H1 (cell line): Measurements from ENCODE around the gene PNRC1. TPM values are rescaled to one million over a fixed set of nuclear protein-coding genes. Genes with fewer than 3 reads are reported as not detected.

Source experiments
- CTCF ChIA-PET: fragments of 300-600 bp; sonication (Branson Sonifier 250); formaldehyde crosslinking; loops from one replicate; lab custom pipeline; 2021; ENCODE audit not compliant: partially characterized antibody; lab: Charles Lee
- POLR2A ChIA-PET: fragments of 300-600 bp; sonication (Branson Sonifier 250); formaldehyde crosslinking; loops from one replicate; lab custom pipeline; 2021; ENCODE audit warnings: inconsistent platforms; ENCODE audit not compliant: partially characterized antibody; lab: Charles Lee
- DNase-seq, 2 experiments: peaks; one replicate each; pipeline versions ENCODE4 v3.0.0 to v3.0.0-alpha.2; 2010 to 2022; ENCODE audit warnings: low spot score in 2 of 2, low read depth in 1 of 2, mixed read lengths in 1 of 2
- FAIRE-seq: peaks from 2 replicates; lab custom pipeline; 2011; peaks lifted over from hg19 to GRCh38; lab: Jason Lieb, UNC
- H2AFZ ChIP-seq: 2 replicates; pipeline ENCODE4 v1.8.1; 2012; ENCODE audit warnings: low read length, inconsistent platforms
- H2AK5ac ChIP-seq: 2 replicates; pipeline ENCODE4 v1.6.1; 2013; ENCODE audit warnings: low read depth, low read length
- H2BK120ac ChIP-seq: replicated peaks from 2 replicates; pipeline ENCODE3; 2013; ENCODE audit warnings: low read depth, low read length, inconsistent platforms
- H2BK12ac ChIP-seq: 2 replicates; pipeline ENCODE4 v1.6.1; 2013; ENCODE audit warnings: low read depth, low read length
- H2BK15ac ChIP-seq: 2 replicates; pipeline ENCODE4 v1.6.1; 2013; ENCODE audit warnings: low read length
- H2BK20ac ChIP-seq: 2 replicates; pipeline ENCODE4 v1.6.1; 2013; ENCODE audit warnings: low read length
- H2BK5ac ChIP-seq: 2 replicates; pipeline ENCODE4 v1.6.1; 2013; ENCODE audit warnings: low read depth, low read length
- H3K14ac ChIP-seq: 2 replicates; pipeline ENCODE4 v1.6.1; 2013; ENCODE audit warnings: inconsistent platforms; ENCODE audit not compliant: insufficient read length
- H3K18ac ChIP-seq: 2 replicates; pipeline ENCODE4 v1.6.1; 2013; ENCODE audit warnings: low read length; ENCODE audit errors: extremely low read depth
- H3K23ac ChIP-seq: 2 replicates; pipeline ENCODE4 v1.6.1; 2013; ENCODE audit warnings: inconsistent platforms; ENCODE audit not compliant: insufficient read length
- H3K23me2 ChIP-seq: 2 replicates; pipeline ENCODE4 v1.6.1; 2013; ENCODE audit warnings: low read depth, low read length
- H3K27ac ChIP-seq: 2 replicates; pipeline ENCODE4 v1.6.1; 2011; ENCODE audit warnings: low read depth, low read length, inconsistent platforms
- H3K27me3 ChIP-seq, 4 experiments: replicated peaks in 1 of 4; 1 replicate in 1 of 4; 2 replicates in 3 of 4; pipeline versions ENCODE4 v1.6.1 to v1.8.1; 2011 to 2013; ENCODE audit warnings: low read length in 3 of 4, mild to moderate bottlenecking in 3 of 4, inconsistent platforms in 2 of 4, mixed read lengths in 2 of 4, moderate library complexity in 1 of 4; ENCODE audit not compliant: control insufficient read depth in 3 of 4, insufficient read depth in 3 of 4; ENCODE audit errors: extremely low read depth in 1 of 4
- H3K36me3 ChIP-seq, 4 experiments: 2 replicates each; pipeline versions ENCODE4 v1.6.1 to v1.8.1; 2011 to 2013; ENCODE audit warnings: mild to moderate bottlenecking in 4 of 4, low read length in 3 of 4, moderate library complexity in 2 of 4, control low read depth in 1 of 4, inconsistent platforms in 1 of 4; ENCODE audit not compliant: insufficient read depth in 4 of 4, control insufficient read depth in 2 of 4
- H3K4ac ChIP-seq: replicated peaks from 2 replicates; pipeline ENCODE3; 2013; ENCODE audit warnings: low read length, low read depth, mixed read lengths, inconsistent platforms; ENCODE audit not compliant: insufficient read length
- H3K4me1 ChIP-seq, 4 experiments: replicated peaks in 1 of 4; 1 replicate in 1 of 4; 2 replicates in 3 of 4; pipeline versions ENCODE4 v1.6.1 to v1.8.1; 2011 to 2013; ENCODE audit warnings: low read length in 3 of 4, inconsistent platforms in 2 of 4, mixed read lengths in 1 of 4; ENCODE audit not compliant: insufficient read depth in 4 of 4, control insufficient read depth in 3 of 4
- H3K4me2 ChIP-seq, 2 experiments: 2 replicates each; pipeline versions ENCODE4 v1.6.1 to v1.8.1; 2011 to 2013; ENCODE audit warnings: low read depth in 2 of 2, low read length in 2 of 2, control low read depth in 1 of 2, inconsistent platforms in 1 of 2, mild to moderate bottlenecking in 1 of 2; ENCODE audit not compliant: insufficient read depth in 1 of 2
- H3K4me3 ChIP-seq, 4 experiments: fragments of 200-600, 300-600 bp in 1 of 4; sonication (generic), shearing (Covaris generic), sonication (Bioruptor Twin) in 1 of 4; 2 replicates each; pipeline versions ENCODE4 v1.5.1 to v1.8.1; 2011 to 2016; ENCODE audit warnings: low read length in 4 of 4, low read depth in 3 of 4, control low read depth in 2 of 4, inconsistent platforms in 2 of 4, mild to moderate bottlenecking in 2 of 4, mixed read lengths in 1 of 4, moderate library complexity in 1 of 4; ENCODE audit not compliant: insufficient read depth in 2 of 4; ENCODE audit errors: extremely low read depth in 1 of 4
- H3K56ac ChIP-seq: replicated peaks from 2 replicates; pipeline ENCODE3; 2013; ENCODE audit warnings: low read depth, mild to moderate bottlenecking, mixed read lengths, low read length, inconsistent platforms; ENCODE audit not compliant: insufficient read length
- H3K79me1 ChIP-seq: 2 replicates; pipeline ENCODE4 v1.6.1; 2013; ENCODE audit warnings: low read depth, low read length, control low read depth
- H3K79me2 ChIP-seq, 2 experiments: 2 replicates each; pipeline versions ENCODE4 v1.6.1 to v1.8.1; 2012 to 2013; ENCODE audit warnings: low read length in 2 of 2, mild to moderate bottlenecking in 2 of 2, inconsistent platforms in 1 of 2; ENCODE audit not compliant: insufficient read depth in 2 of 2, control insufficient read depth in 1 of 2
- H3K9ac ChIP-seq, 4 experiments: replicated peaks in 1 of 4; 1 replicate in 1 of 4; 2 replicates in 3 of 4; pipeline versions ENCODE4 v1.6.1 to v1.8.1; 2011 to 2013; ENCODE audit warnings: low read depth in 3 of 4, low read length in 3 of 4, control low read depth in 2 of 4, mild to moderate bottlenecking in 2 of 4, moderate library complexity in 2 of 4, inconsistent platforms in 1 of 4; ENCODE audit errors: extremely low read depth in 1 of 4
- H3K9me3 ChIP-seq, 2 experiments: 2 replicates each; pipeline versions ENCODE4 v1.6.1 to v1.8.1; 2012 to 2013; ENCODE audit warnings: mild to moderate bottlenecking in 2 of 2, moderate library complexity in 2 of 2, control low read depth in 1 of 2, inconsistent platforms in 1 of 2, low read depth in 1 of 2, low read length in 1 of 2, mixed read lengths in 1 of 2; ENCODE audit not compliant: insufficient read depth in 2 of 2
- H4K20me1 ChIP-seq, 2 experiments: replicated peaks in 1 of 2; 2 replicates each; pipeline versions ENCODE3 to v1.8.1; 2011 to 2013; ENCODE audit warnings: inconsistent platforms in 2 of 2, low read length in 2 of 2, mild to moderate bottlenecking in 1 of 2; ENCODE audit not compliant: insufficient read depth in 2 of 2, control insufficient read depth in 1 of 2
- H4K5ac ChIP-seq: 2 replicates; pipeline ENCODE4 v1.6.1; 2013; ENCODE audit warnings: low read length, low read depth, mixed read lengths, inconsistent platforms; ENCODE audit not compliant: insufficient read length
- H4K8ac ChIP-seq: 2 replicates; pipeline ENCODE4 v1.8.0; 2013; ENCODE audit warnings: mild to moderate bottlenecking, moderate library complexity, low read length, inconsistent platforms; ENCODE audit not compliant: insufficient read depth; ENCODE audit errors: extremely low read depth
- H4K91ac ChIP-seq: replicated peaks from 2 replicates; pipeline ENCODE3; 2013; ENCODE audit warnings: low read length, mixed read lengths, inconsistent platforms; ENCODE audit not compliant: insufficient read length
- RXRA ChIP-seq: IDR thresholded peaks from 2 replicates; pipeline ENCODE4 v1.6.1; 2011; ENCODE audit warnings: low read depth, mild to moderate bottlenecking, low read length, moderate library complexity; ENCODE audit not compliant: insufficient read depth
- SIN3A ChIP-seq, 2 experiments: IDR thresholded peaks in 1 of 2; conservative IDR thresholded peaks in 1 of 2; 2 replicates each; pipeline ENCODE4 v1.6.1; 2011 to 2012; ENCODE audit warnings: low read length in 2 of 2, improper control_type of control experiment in 1 of 2, low read depth in 1 of 2, mild to moderate bottlenecking in 1 of 2
- WGBS, 2 experiments: shearing (Covaris generic) in 1 of 2; methylation state at CpG; one replicate each; pipeline versions ENCODE4 v1.1.6 to v1.1.7; 2013 to 2015; ENCODE audit warnings: low lambda C conversion rate in 2 of 2, mixed read lengths in 2 of 2, inconsistent platforms in 1 of 2, low coverage in 1 of 2, missing lambda C conversion rate in 1 of 2; ENCODE audit not compliant: insufficient replicate concordance in 2 of 2, insufficient coverage in 1 of 2, insufficient read length in 1 of 2; ENCODE audit errors: extremely low coverage in 1 of 2, missing lambda C conversion rate in 1 of 2; 5-methylcytosine and 5-hydroxymethylcytosine counted together
- polyA plus RNA-seq, 7 experiments: library from polyadenylated mRNA; depleted of rRNA in 3 of 7; stranded (reverse) in 5 of 7; unstranded in 2 of 7; fragments of >200 nt in 5 of 7; fragments of 200-250 nt in 2 of 7; gene quantifications; 1 replicate in 5 of 7; 2 replicates in 1 of 7; 4 replicates in 1 of 7; pipeline versions ENCODE4 v1.2.1 to v1.2.3, GENCODE V29; 2011 to 2013; ENCODE audit warnings: missing spikeins in 2 of 7, mixed read lengths in 2 of 7
- total RNA-seq: library from RNA; stranded (reverse); fragmentation: NEBNext Ultra II Directional; extraction: Animal tissue kit (Norgen Biotek cat#: 25700); gene quantifications from 2 replicates; pipeline ENCODE4 v1.2.1, GENCODE V29; 2021

Gene PNRC1
- total and polyA plus RNA-seq, 2 of the 8 experiments (the other 6 are each of a cell fraction or from before 2014, with no cell fraction given), result 6.3 to 48.5 TPM

DNA sequence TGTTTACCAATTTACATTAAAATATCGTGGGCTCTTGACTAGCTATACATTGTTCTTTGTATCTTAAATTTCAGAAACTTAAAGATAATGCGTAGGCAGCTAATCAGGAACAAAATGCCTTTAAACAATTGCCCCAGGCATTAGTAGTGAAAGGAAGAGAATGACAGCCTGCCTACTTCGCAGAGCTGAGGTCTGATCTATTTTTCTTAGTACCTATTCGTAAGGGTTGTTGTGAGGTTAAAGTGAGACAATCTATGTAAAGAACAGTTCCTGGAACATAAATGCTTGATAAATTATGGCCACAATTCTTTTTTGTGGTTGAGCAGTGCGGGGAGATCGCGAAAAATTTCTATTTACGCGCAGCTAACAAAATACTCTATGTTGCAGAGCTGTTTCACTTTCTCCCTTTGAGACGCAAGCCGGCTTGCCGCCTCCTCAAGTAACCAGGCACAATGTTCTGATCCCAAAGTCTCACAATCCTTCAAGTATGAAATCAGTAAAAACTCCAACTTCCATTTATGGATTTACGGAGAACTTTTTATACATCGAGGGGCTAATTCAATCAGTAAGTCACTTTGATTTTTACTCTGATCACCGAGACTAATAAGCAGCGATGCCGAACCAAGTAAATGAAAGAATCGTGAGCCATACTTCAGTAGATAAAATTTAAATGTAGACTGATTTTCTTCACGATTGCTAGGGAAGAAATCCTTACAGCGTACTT, 878 bp upstream of the PNRC1 start:
- Histone ChIP-seq H4K91ac (no peak overlapping the region), H3K4me3 (peak overlapping the region; percentile 68 to 98 (median 94)), H3K27ac (no peak overlapping the region), H3K4me1 (peaks cover 6 to 20% (median 9%) of the 10 kb centered on the region in 4 experiments), H3K23me2 (peaks cover 8% of the 10 kb centered on the region), H3K56ac (no peak overlapping the region), H2BK12ac (no peak overlapping the region), H3K79me2 (peaks cover 8 to 27% of the 10 kb centered on the region in 2 experiments; a peak in 3 of 4 replicates), H2BK5ac (no peak overlapping the region), H4K20me1 (peaks cover 3 to 5% of the 10 kb centered on the region in 2 experiments), H4K8ac (no peak overlapping the region), H3K27me3 (no peaks in the 10 kb centered on the region), H2AK5ac (no peak overlapping the region), H3K36me3 (peaks cover 0 to 9% (median 3%) of the 10 kb centered on the region in 4 experiments; a peak in 2 of 8 replicates), H3K9ac (peak overlapping the region; percentile 34 to 59 (median 47); a peak in 4 of 7 replicates), H4K5ac (peak overlapping the region; percentile 41), H3K9me3 (no peaks in the 10 kb centered on the region), H2BK20ac (no peak overlapping the region), H2AFZ (peak overlapping the region; percentile 84), H3K23ac (no peak overlapping the region), H3K14ac (no peak overlapping the region), H3K4ac (peak overlapping the region; percentile 41), H2BK15ac (no peak overlapping the region), H3K79me1 (no peaks in the 10 kb centered on the region), H2BK120ac (peak overlapping the region; percentile 65), H3K4me2 (peak overlapping the region; percentile 80 to 83), H3K18ac (no peak overlapping the region)
- FAIRE-seq, result peak; percentile 77
- ChIA-PET POLR2A (interaction anchor here (0.6 to 2.2 kb wide), 16 partner anchors 7 to 116 kb away, joined by 3 to 11 read pairs (median 4); partner anchors contain the start of genes RNGTT and SRSF12), CTCF (interaction anchor here (0.6 to 4.0 kb wide), 12 partner anchors 12 to 107 kb away, joined by 3 to 40 read pairs (median 4); partner anchors contain the start of gene SRSF12)
- DNase-seq, result no peak
- no peak for TF ChIP-seq RXRA
- TF ChIP-seq SIN3A (conservative IDR thresholded peaks at IDR 0.05 in 1 of 2, IDR thresholded peaks at IDR 0.05 in 1 of 2; ENCODE audit: low read depth in 1 of 2, low read length in 2 of 2), result peak in 1 of 2 experiments; percentile 30; a peak in 1 of 4 replicates
- WGBS, 2 experiments, result 8% methylated on average over 20 of the region's 20 CpGs; no CpG with 5 or more reads in 1 of the 2 experiments
